Nephron progenitor cell (in vitro differentiated cells): ENCODE data around the gene BORCS6.

Experiments used
- DNase-seq: peaks from one replicate; pipeline ENCODE4 v3.0.0; 2021
- H3K27ac Mint-ChIP-seq: 2 replicates; pipeline ENCODE4 v1.8.0; 2021; ENCODE audit warnings: mild to moderate bottlenecking, moderate library complexity, mixed read lengths
- H3K27me3 Mint-ChIP-seq: 2 replicates; pipeline ENCODE4 v1.8.0; 2021; ENCODE audit warnings: mild to moderate bottlenecking, low read depth, mixed read lengths; ENCODE audit not compliant: poor library complexity
- H3K36me3 Mint-ChIP-seq: 2 replicates; pipeline ENCODE4 v1.8.0; 2021; ENCODE audit warnings: low read depth, mixed read lengths
- H3K4me1 Mint-ChIP-seq: 2 replicates; pipeline ENCODE4 v1.8.0; 2021; ENCODE audit warnings: mixed read lengths
- H3K4me3 Mint-ChIP-seq: 2 replicates; pipeline ENCODE4 v1.8.0; 2021; ENCODE audit warnings: mild to moderate bottlenecking, moderate library complexity, mixed read lengths
- H3K9me3 Mint-ChIP-seq: 2 replicates; pipeline ENCODE4 v1.8.0; 2021; ENCODE audit warnings: mild to moderate bottlenecking, moderate library complexity, mixed read lengths
- CTCF ChIP-seq: fragments of 200-600 bp; sonication (generic); IDR thresholded peaks from 2 replicates; pipeline ENCODE4 v1.5.0; 2021; ENCODE audit warnings: antibody characterized with exemption

BORCS6 gene

DNA sequence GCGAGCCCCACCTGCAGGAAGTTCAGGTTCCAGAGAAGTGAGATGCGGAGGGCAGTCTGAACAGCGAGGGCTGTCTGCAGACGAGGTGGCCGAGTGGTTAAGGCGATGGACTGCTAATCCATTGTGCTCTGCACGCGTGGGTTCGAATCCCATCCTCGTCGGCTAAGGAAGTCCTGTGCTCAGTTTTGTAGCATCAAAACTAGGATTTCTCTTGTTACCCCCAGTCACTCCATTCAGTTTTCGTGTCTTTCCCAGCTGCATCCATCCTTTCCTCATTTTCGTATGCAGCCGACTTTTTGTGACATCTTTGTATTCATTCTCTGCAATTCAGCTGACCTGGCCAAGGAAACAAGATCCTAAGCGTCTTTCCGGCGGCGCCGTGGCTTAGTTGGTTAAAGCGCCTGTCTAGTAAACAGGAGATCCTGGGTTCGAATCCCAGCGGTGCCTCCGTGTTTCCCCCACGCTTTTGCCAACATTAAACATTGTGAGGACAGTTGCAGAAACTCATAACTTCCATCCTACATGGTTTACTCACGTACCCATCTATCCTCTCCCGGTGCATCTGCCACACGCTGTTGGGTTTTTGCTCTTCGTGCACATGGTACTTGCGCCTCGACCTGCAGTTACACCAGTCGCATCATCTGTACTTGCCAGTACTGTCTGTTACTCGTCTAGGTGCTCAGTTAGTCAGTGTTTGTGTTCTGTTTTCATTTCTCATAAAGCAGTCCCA, 3.0 kb downstream of the BORCS6 start:
- Mint-ChIP-seq H3K4me3 (no peak overlapping the region), H3K27me3 (peaks cover 17% of the 10 kb centered on the region), H3K36me3 (no peaks in the 10 kb centered on the region), H3K4me1 (peaks cover 16% of the 10 kb centered on the region), H3K9me3 (no peaks in the 10 kb centered on the region), H3K27ac (no peak overlapping the region)
- TF ChIP-seq CTCF, result no peak
- DNase-seq, result peak; percentile 93

GRCh38 chr17:8186446-8186786, 3.6 kb downstream of the BORCS6 start:
- no peaks in the 10 kb centered on the region for H3K36me3 Mint-ChIP-seq

GRCh38 chr17:8185582-8186445, 4.2 kb downstream of the BORCS6 start:
- H3K36me3 Mint-ChIP-seq, result no peaks in the 10 kb centered on the region
- H3K4me3 Mint-ChIP-seq, result no peak overlapping the region
- H3K27ac Mint-ChIP-seq, result no peak overlapping the region
- peaks cover 13% of the 10 kb centered on the region for H3K4me1 Mint-ChIP-seq
- H3K27me3 Mint-ChIP-seq, result peaks cover 21% of the 10 kb centered on the region
- no peak for TF ChIP-seq CTCF
- peak; percentile 97 for DNase-seq
- no peaks in the 10 kb centered on the region for H3K9me3 Mint-ChIP-seq

More at GRCh38 chr17:8186446-8186786, 3.6 kb downstream of the BORCS6 start:
- Mint-ChIP-seq H3K9me3 (no peaks in the 10 kb centered on the region), H3K27ac (no peak overlapping the region), H3K27me3 (peaks cover 21% of the 10 kb centered on the region), H3K4me1 (peaks cover 16% of the 10 kb centered on the region), H3K4me3 (no peak overlapping the region)
- DNase-seq, result no peak
- TF ChIP-seq CTCF, result no peak

DNA sequence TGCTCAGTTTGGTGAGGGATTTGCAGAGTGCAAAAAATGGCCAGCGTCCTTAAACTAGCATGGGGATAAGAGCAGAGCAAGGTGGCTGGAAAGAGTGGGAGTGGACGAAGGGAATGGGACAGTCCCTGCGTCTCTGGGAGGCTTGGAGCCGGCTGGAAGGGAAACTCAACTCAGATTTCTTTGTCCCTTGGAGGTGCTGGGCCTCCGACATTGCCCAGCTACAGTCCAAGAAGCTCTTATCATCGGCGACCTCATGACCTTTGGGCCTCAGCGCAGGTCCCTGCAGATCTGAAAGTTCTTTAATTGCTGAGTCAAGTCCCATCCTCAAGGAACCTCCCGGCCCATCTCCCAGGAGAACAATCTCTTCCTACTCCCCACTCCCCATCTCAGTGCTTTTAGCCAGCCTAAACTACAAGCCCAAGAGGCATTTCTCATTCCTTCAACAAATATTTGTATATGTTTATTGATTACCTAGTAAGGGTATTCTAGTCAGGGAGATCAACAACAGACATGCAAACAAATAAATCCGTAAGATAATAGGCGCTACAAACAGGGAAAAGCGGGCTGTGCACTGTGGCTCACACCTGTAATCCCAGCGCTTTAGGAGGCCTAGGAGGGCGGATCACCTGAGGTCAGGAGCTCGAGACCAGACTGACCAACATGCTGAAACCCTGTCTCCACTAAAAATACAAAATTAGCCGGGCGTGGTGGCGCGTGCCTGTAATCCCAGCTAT, 12.8 kb downstream of the BORCS6 start:
- no peaks in the 10 kb centered on the region for H3K9me3 Mint-ChIP-seq
- peaks cover 8% of the 10 kb centered on the region for H3K27me3 Mint-ChIP-seq
- H3K4me3 Mint-ChIP-seq, result peak overlapping the region; percentile 90
- TF ChIP-seq CTCF, result no peak
- H3K4me1 Mint-ChIP-seq, result peaks cover 41% of the 10 kb centered on the region
- H3K36me3 Mint-ChIP-seq, result no peaks in the 10 kb centered on the region
- no peak for DNase-seq
- peak overlapping the region; percentile 98 for H3K27ac Mint-ChIP-seq

DNA sequence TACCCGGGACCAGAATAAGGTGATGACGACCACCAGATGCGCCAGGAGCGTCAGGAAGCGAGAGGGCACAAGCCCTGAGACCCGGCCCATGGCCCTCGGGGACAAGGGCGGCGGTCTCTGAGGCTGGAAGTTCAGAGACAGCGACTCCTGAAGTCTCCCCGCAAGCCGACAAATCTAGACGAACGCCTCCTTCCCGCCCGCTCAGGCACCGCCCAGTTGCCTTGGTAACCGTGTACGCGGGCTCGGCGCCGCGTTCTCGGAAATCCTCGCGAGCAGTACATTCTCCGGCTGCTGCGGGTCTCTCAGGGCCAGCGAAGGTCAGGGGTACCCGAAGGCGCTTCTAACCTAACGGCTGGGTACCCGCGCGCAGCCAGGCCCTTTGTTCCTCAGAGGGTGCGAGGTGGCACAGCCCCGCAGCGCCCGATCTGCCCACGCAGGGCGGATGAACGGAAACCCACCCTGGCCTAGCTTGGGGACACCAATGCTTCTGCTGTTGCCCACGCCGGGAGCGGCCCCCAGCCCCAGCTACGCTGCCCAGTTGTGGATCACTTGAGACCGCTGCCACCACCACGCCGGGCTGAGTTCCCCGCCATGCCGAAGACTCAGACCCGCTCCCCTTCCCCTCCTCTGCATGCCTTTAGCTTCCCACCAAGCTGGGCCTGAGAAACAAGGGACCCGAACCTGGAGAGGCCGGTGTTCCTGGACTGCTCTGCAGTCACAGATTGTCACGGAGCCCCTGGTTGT, 13.6 kb downstream of the BORCS6 start, which contains the start of gene TMEM107:
Gene TMEM107, minus strand, starts transcription at position 184 of the 744 bp plus-strand sequence. Its CDS starts 94 bp downstream, at position 90.
- peaks cover 42% of the 10 kb centered on the region for H3K4me1 Mint-ChIP-seq

More for the DNA sequence above, 13.6 kb downstream of the BORCS6 start, which contains the start of gene TMEM107:
- peak within 1 kb of the TSS; percentile 98 for H3K27ac Mint-ChIP-seq
- no peaks in the 10 kb centered on the region for H3K36me3 Mint-ChIP-seq
- peaks cover 3% of the 10 kb centered on the region for H3K27me3 Mint-ChIP-seq
- H3K4me3 Mint-ChIP-seq, result peak within 1 kb of the TSS; percentile 90
- H3K9me3 Mint-ChIP-seq, result no peaks in the 10 kb centered on the region
- TF ChIP-seq CTCF, result no peak
- DNase-seq, result peak; percentile 91
